ENCODE data around the gene ABTB2.

- no peak for TF ChIP-seq EZH2 (IDR thresholded peaks at IDR 0.05; ENCODE audit: insufficient read depth, poor library complexity, severe bottlenecking)
- TF ChIP-seq EZH2phosphoT487 (IDR thresholded peaks at IDR 0.05; ENCODE audit: insufficient read depth, low read depth): no peak
These were observed 221.4 kb downstream of the ABTB2 start for GRCh38 chr11:34136420-34136819.

All from GM23248 (cell line).